SW 1271 (cell line): Measurements from ENCODE around the gene GPBP1L1.
"Not testable (repeated sequence)": the region's sequence is repeated elsewhere in the genome, so short reads cannot be mapped to it uniquely, and the experiment has no call there.

Source experiments
- DNase-seq, 2 experiments: peaks; one replicate each; lab custom pipeline; 2025; lab: John Stamatoyannopoulos, UW

The GPBP1L1 gene

GRCh38 chr1:45686288-45687013 lies at the start of gene GPBP1L1:
Gene GPBP1L1, minus strand, starts transcription at chr1:45686533. Its CDS starts 27,446 bp downstream, at chr1:45659087.
- peak; percentile 63 to 89 for DNase-seq

- DNase-seq, result no peak
Measured at GRCh38 chr1:45730780-45731319, 44.5 kb upstream of the GPBP1L1 start.

- DNase-seq, result no peak
Measured at GRCh38 chr1:45730075-45730779, 43.9 kb upstream of the GPBP1L1 start.

GRCh38 chr1:45726007-45726406 lies 39.7 kb upstream of the GPBP1L1 start:
- DNase-seq, result not testable (repeated sequence)

- DNase-seq, result no peak
Measured at GRCh38 chr1:45723248-45723930, 37.1 kb upstream of the GPBP1L1 start.

GRCh38 chr1:45722809-45723208 lies 36.5 kb upstream of the GPBP1L1 start:
- no peak for DNase-seq

- no peak for DNase-seq
Measured at GRCh38 chr1:45721207-45721606, 34.9 kb upstream of the GPBP1L1 start.

GRCh38 chr1:45718289-45718688 lies 32.0 kb upstream of the GPBP1L1 start:
- no peak for DNase-seq

- DNase-seq, result not testable (repeated sequence)
Measured at GRCh38 chr1:45717386-45717785, 31.1 kb upstream of the GPBP1L1 start.

- DNase-seq, result no peak
Measured at GRCh38 chr1:45716700-45717099, 30.4 kb upstream of the GPBP1L1 start.

GRCh38 chr1:45713711-45714110 lies 27.4 kb upstream of the GPBP1L1 start:
- DNase-seq, result no peak

GRCh38 chr1:45704637-45705036 lies 18.3 kb upstream of the GPBP1L1 start:
- DNase-seq, result no peak

GRCh38 chr1:45694823-45695222 lies 8.5 kb upstream of the GPBP1L1 start:
- no peak for DNase-seq

GRCh38 chr1:45693811-45694210 lies 7.5 kb upstream of the GPBP1L1 start:
- DNase-seq, result not testable (repeated sequence)

- DNase-seq, result peak; percentile 44 to 84
Measured at GRCh38 chr1:45687754-45688740, 1.7 kb upstream of the GPBP1L1 start, which contains the start of gene TMEM69. Gene TMEM69, plus strand, starts transcription at chr1:45688181. Its CDS starts 2,888 bp downstream, at chr1:45691069.

- DNase-seq, result peak; percentile 86 to 95
Measured at GRCh38 chr1:45687014-45687753, 851 bp upstream of the GPBP1L1 start.

GRCh38 chr1:45686015-45686287 lies 382 bp downstream of the GPBP1L1 start:
- peak in 1 of 2 experiments; percentile 35 for DNase-seq

GRCh38 chr1:45685308-45686014 lies 872 bp downstream of the GPBP1L1 start:
- DNase-seq, result peak in 1 of 2 experiments; percentile 26

- no peak for DNase-seq
Measured at GRCh38 chr1:45684402-45684801, 1.9 kb downstream of the GPBP1L1 start.

GRCh38 chr1:45682942-45683341 lies 3.4 kb downstream of the GPBP1L1 start:
- no peak for DNase-seq
